ENCODE data around the gene CLSTN2. TPM values are rescaled to one million over a fixed set of nuclear protein-coding genes. Genes with fewer than 3 reads are reported as not detected.

The CLSTN2 gene
- total and polyA plus RNA-seq, 2 experiments from 2014 or later = 23.0 to 27.0 TPM

GRCh38 chr3:140186421-140186920 lies 251.5 kb downstream of the CLSTN2 start:
- peak; percentile 27 for DNase-seq (ENCODE audit: low spot score)
- Histone ChIP-seq H3K36me3 (replicated peaks; ENCODE audit: insufficient read depth, low read depth) (no peaks in the 10 kb centered on the region), H4K20me1 (ENCODE audit: insufficient read depth, poor library complexity, severe bottlenecking) (no peaks in the 10 kb centered on the region), H3K27ac (no peak overlapping the region), H3K9me2 (replicated peaks; ENCODE audit: insufficient read depth) (no peaks in the 10 kb centered on the region), H3K4me1 (ENCODE audit: insufficient read depth) (peaks cover 7% of the 10 kb centered on the region), H2AFZ (no peak overlapping the region), H3K4me2 (no peak overlapping the region), H3K4me3 (no peak overlapping the region), H3K9me3 (ENCODE audit: low read depth) (no peaks in the 10 kb centered on the region), H3K79me2 (no peaks in the 10 kb centered on the region), H3K27me3 (no peaks in the 10 kb centered on the region)
- TF ChIP-seq EZH2phosphoT487 (IDR thresholded peaks at IDR 0.05; ENCODE audit: low read depth, severe bottlenecking, unreplicated experiment) (no peak), CTCF (IDR thresholded peaks at IDR 0.05; ENCODE audit: poor library complexity) (no peak)

- Histone ChIP-seq H3K36me3 (replicated peaks; ENCODE audit: insufficient read depth, low read depth) (no peaks in the 10 kb centered on the region), H3K9me2 (replicated peaks; ENCODE audit: insufficient read depth) (no peaks in the 10 kb centered on the region), H3K4me2 (no peak overlapping the region), H3K4me1 (ENCODE audit: insufficient read depth) (peaks cover 7% of the 10 kb centered on the region), H3K27me3 (no peaks in the 10 kb centered on the region), H3K4me3 (no peak overlapping the region), H3K9me3 (ENCODE audit: low read depth) (no peaks in the 10 kb centered on the region), H2AFZ (no peak overlapping the region), H4K20me1 (ENCODE audit: insufficient read depth, poor library complexity, severe bottlenecking) (no peaks in the 10 kb centered on the region), H3K27ac (no peak overlapping the region), H3K79me2 (no peaks in the 10 kb centered on the region)
- TF ChIP-seq EZH2 (IDR thresholded peaks at IDR 0.05; ENCODE audit: borderline replicate concordance) (no peak), EZH2phosphoT487 (IDR thresholded peaks at IDR 0.05; ENCODE audit: low read depth, severe bottlenecking, unreplicated experiment) (no peak), CTCF (IDR thresholded peaks at IDR 0.05; ENCODE audit: poor library complexity) (no peak)
- no peak for DNase-seq (ENCODE audit: low spot score)
- 82% methylated on average over 1 of the region's 1 CpG for WGBS (ENCODE audit: low lambda C conversion rate, missing lambda C conversion rate)
Observed at GRCh38 chr3:140187028-140187427, 252.0 kb downstream of the CLSTN2 start.

GRCh38 chr3:140187656-140188221 lies 252.8 kb downstream of the CLSTN2 start:
- Histone ChIP-seq H3K27ac (no peak overlapping the region), H3K9me2 (replicated peaks; ENCODE audit: insufficient read depth) (no peaks in the 10 kb centered on the region), H3K4me1 (ENCODE audit: insufficient read depth) (peaks cover 7% of the 10 kb centered on the region), H3K36me3 (replicated peaks; ENCODE audit: insufficient read depth, low read depth) (no peaks in the 10 kb centered on the region), H3K4me3 (no peak overlapping the region), H3K9me3 (ENCODE audit: low read depth) (no peaks in the 10 kb centered on the region), H3K27me3 (no peaks in the 10 kb centered on the region), H4K20me1 (ENCODE audit: insufficient read depth, poor library complexity, severe bottlenecking) (no peaks in the 10 kb centered on the region), H2AFZ (no peak overlapping the region), H3K4me2 (no peak overlapping the region), H3K79me2 (no peaks in the 10 kb centered on the region)
- 80% methylated on average over 2 of the region's 2 CpGs for WGBS (ENCODE audit: low lambda C conversion rate, missing lambda C conversion rate)
- no peak for DNase-seq (ENCODE audit: low spot score)
- TF ChIP-seq CTCF (IDR thresholded peaks at IDR 0.05; ENCODE audit: poor library complexity) (no peak), EZH2 (IDR thresholded peaks at IDR 0.05; ENCODE audit: borderline replicate concordance) (no peak), EZH2phosphoT487 (IDR thresholded peaks at IDR 0.05; ENCODE audit: low read depth, severe bottlenecking, unreplicated experiment) (no peak)

Measured in hepatocyte (in vitro differentiated cells).